ENCODE measurements around the gene DNAJC13. TPM values are rescaled to one million over a fixed set of nuclear protein-coding genes. Genes with fewer than 3 reads are reported as not detected.

DNAJC13 gene
- total and polyA plus RNA-seq, 4 donors = 12.0 to 70.4 (median 32.9) TPM

DNA sequence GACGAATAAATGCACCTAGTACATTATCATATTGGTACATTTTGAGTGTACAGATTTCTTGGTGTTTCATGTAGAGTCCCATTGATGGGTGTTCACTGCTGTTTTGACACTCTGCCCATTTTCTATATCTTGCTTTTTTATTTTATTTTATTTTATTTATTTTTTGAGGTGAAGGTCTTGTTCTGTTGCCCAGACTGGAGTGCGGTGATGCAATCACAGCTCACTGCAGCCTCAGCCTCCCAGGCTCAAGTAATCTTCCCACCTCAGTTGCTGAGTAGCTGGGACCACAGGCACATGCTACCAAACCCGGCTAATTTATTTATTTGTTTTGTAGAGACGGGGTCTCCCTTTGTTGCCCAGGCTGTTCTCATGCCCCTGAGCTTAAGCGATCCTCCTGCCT, 44.2 kb downstream of the DNAJC13 start:
- WGBS, 2 donors = 93 to 94% methylated on average over 5 of the region's 5 CpGs
- no peaks in the 10 kb centered on the region for H3K36me3 ChIP-seq (ENCODE audit: control insufficient read depth in 1 of 2, insufficient read depth in 2 of 2, low read length in 1 of 2)
- H3K4me1 ChIP-seq (ENCODE audit: control insufficient read depth in 1 of 2, insufficient read depth in 2 of 2, low read length in 2 of 2) = no peaks in the 10 kb centered on the region
- no peaks in the 10 kb centered on the region for H3K9me3 ChIP-seq (ENCODE audit: control insufficient read depth, low read length)
- no peaks in the 10 kb centered on the region for H3K27me3 ChIP-seq (ENCODE audit: control insufficient read depth in 1 of 2, insufficient read depth in 2 of 2, low read length in 1 of 2)
- no peak for DNase-seq
- intact Hi-C loops (cut with DNase I) = no loop called here
- H3K4me3 ChIP-seq (ENCODE audit: low read length in 2 of 2) = no peak overlapping the region
- ATAC-seq (ENCODE audit: low FRiP score) = no peak
- H3K27ac ChIP-seq (ENCODE audit: low read depth in 1 of 2, low read length in 2 of 2) = no peak overlapping the region

DNA sequence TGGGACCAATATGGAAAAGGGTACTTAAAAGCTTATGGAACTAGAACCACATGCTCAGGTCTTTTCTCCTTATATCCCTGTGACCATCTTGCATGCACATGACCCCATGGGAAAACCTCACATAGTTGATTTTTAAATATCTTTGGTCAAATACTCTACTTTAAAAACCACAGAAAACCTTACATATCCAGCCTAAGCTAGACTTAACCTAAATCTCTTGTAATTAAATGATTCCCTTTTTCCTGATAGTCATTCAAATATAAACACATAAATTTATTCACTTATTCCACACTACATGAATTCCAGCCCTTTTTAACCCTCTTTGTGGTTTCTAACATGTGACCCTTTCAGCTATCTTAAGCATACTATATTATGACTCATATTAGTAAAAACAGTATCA, 46.8 kb downstream of the DNAJC13 start:
- Histone ChIP-seq H3K9me3 (ENCODE audit: control insufficient read depth, low read length) (no peaks in the 10 kb centered on the region), H3K27ac (ENCODE audit: low read depth in 1 of 2, low read length in 2 of 2) (no peak overlapping the region), H3K27me3 (ENCODE audit: control insufficient read depth in 1 of 2, insufficient read depth in 2 of 2, low read length in 1 of 2) (no peaks in the 10 kb centered on the region), H3K36me3 (ENCODE audit: control insufficient read depth in 1 of 2, insufficient read depth in 2 of 2, low read length in 1 of 2) (no peaks in the 10 kb centered on the region), H3K4me3 (ENCODE audit: low read length in 2 of 2) (no peak overlapping the region), H3K4me1 (ENCODE audit: control insufficient read depth in 1 of 2, insufficient read depth in 2 of 2, low read length in 2 of 2) (no peaks in the 10 kb centered on the region)
- DNase-seq = no peak
- ATAC-seq (ENCODE audit: low FRiP score) = no peak
- intact Hi-C loops (cut with DNase I) = no loop called here

DNA sequence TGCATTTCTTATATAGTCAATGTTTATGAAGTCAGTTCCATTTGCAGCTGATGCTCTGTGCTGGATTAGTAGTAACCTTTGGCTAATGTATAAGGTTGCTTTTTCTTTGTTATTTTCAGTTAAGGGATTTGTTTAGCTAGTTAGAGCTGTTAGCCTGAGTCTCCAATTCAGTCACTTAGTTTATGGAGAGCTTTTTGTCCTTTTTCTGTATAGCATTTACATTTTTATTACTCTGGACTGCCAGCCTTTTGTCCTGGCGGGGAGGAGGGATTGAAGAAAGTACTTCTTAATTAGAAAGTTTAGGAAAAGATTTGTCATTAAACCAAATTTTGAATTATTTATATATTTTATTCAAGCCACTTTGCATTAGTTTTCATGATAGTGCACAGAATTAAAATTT, 52.0 kb downstream of the DNAJC13 start:
- H3K36me3 ChIP-seq (ENCODE audit: control insufficient read depth in 1 of 2, insufficient read depth in 2 of 2, low read length in 1 of 2) = no peaks in the 10 kb centered on the region
- H3K27ac ChIP-seq (ENCODE audit: low read depth in 1 of 2, low read length in 2 of 2) = no peak overlapping the region
- no peaks in the 10 kb centered on the region for H3K4me1 ChIP-seq (ENCODE audit: control insufficient read depth in 1 of 2, insufficient read depth in 2 of 2, low read length in 2 of 2)
- 40 to 97% methylated on average over 1 of the region's 1 CpG for WGBS, 2 donors
- no peak overlapping the region for H3K4me3 ChIP-seq (ENCODE audit: low read length in 2 of 2)
- no peaks in the 10 kb centered on the region for H3K9me3 ChIP-seq (ENCODE audit: control insufficient read depth, low read length)
- no peaks in the 10 kb centered on the region for H3K27me3 ChIP-seq (ENCODE audit: control insufficient read depth in 1 of 2, insufficient read depth in 2 of 2, low read length in 1 of 2)
- intact Hi-C loops (cut with DNase I) = no loop called here
- no peak for DNase-seq
- no peak for ATAC-seq (ENCODE audit: low FRiP score)

DNA sequence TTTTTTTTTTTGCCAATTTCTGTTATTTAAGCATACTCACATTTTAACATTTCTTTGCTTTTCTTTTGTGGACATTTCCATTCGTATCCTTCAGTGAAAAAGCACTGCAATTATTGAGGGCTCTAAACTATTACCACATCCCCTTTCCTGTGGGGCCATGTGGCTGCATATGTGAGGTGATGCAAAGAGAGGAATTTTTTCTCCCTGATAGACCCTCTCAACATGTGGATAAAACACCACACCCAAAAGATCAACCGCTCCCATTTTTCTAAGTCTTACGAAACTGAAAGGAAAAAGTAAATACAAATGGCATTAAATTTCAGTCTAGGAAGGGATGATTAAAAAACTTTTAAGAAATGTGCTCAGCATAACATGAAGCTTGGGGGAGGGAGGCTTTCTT, 68.8 kb downstream of the DNAJC13 start:
- no peak for DNase-seq
- H3K36me3 ChIP-seq (ENCODE audit: control insufficient read depth in 1 of 2, insufficient read depth in 2 of 2, low read length in 1 of 2) = peaks cover 3 to 5% of the 10 kb centered on the region in 2 donors

DNA sequence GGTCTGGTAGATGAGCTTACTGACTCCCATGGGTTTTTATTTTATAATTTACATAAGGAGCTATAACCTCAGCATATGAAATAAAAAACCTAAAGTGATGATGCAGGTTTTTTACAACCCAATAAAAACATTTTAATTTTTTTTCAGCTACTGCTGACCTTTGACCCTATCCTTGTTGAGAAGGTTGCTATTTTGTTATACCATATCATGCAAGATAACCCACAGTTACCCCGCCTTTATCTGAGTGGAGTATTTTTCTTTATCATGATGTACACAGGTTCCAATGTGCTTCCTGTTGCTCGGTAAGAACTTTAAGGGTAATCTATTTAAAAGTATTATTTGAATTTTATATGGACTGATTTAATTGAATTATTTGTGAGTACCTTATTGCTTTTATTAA, 70.8 kb downstream of the DNAJC13 start:
- no peaks in the 10 kb centered on the region for H3K27me3 ChIP-seq (ENCODE audit: control insufficient read depth in 1 of 2, insufficient read depth in 2 of 2, low read length in 1 of 2)
- H3K4me1 ChIP-seq (ENCODE audit: control insufficient read depth in 1 of 2, insufficient read depth in 2 of 2, low read length in 2 of 2) = no peaks in the 10 kb centered on the region
- DNase-seq (no peak), ATAC-seq (ENCODE audit: low FRiP score) (no peak)
- H3K36me3 ChIP-seq (ENCODE audit: control insufficient read depth in 1 of 2, insufficient read depth in 2 of 2, low read length in 1 of 2) = peaks cover 0 to 10% of the 10 kb centered on the region in 2 donors
- H3K4me3 ChIP-seq (ENCODE audit: low read length in 2 of 2) = no peak overlapping the region
- no peaks in the 10 kb centered on the region for H3K9me3 ChIP-seq (ENCODE audit: control insufficient read depth, low read length)
- no peak overlapping the region for H3K27ac ChIP-seq (ENCODE audit: low read depth in 1 of 2, low read length in 2 of 2)
- WGBS, 2 donors = 84 to 85% methylated on average over 2 of the region's 2 CpGs
- intact Hi-C loops (cut with DNase I) = no loop called here

More for the DNA sequence above, 68.8 kb downstream of the DNAJC13 start:
- no peaks in the 10 kb centered on the region for H3K27me3 ChIP-seq (ENCODE audit: control insufficient read depth in 1 of 2, insufficient read depth in 2 of 2, low read length in 1 of 2)
- ATAC-seq (ENCODE audit: low FRiP score) = no peak
- 80 to 85% methylated on average over 3 of the region's 3 CpGs for WGBS, 2 donors
- H3K4me3 ChIP-seq (ENCODE audit: low read length in 2 of 2) = no peak overlapping the region
- H3K4me1 ChIP-seq (ENCODE audit: control insufficient read depth in 1 of 2, insufficient read depth in 2 of 2, low read length in 2 of 2) = no peaks in the 10 kb centered on the region
- no peaks in the 10 kb centered on the region for H3K9me3 ChIP-seq (ENCODE audit: control insufficient read depth, low read length)
- intact Hi-C loops (cut with DNase I) = no loop called here
- no peak overlapping the region for H3K27ac ChIP-seq (ENCODE audit: low read depth in 1 of 2, low read length in 2 of 2)

DNA sequence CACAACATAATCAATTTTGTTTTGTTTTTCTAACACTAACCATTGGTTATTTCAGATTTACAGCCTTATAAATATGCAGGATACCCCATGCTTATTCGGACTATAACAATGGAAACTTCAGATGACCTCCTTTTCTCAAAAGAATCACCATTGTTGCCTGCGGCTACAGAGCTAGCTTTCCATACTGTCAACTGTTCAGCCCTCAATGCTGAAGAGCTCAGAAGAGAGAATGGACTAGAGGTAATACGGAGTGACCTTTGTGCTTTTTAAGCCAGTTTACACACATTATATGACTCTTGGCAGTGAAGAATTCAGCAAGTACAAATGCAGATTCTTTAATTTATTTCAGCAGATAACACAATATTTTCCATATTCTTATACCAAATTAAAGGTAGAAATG, 81.8 kb downstream of the DNAJC13 start:
- DNase-seq = no peak
- Histone ChIP-seq H3K4me1 (ENCODE audit: control insufficient read depth in 1 of 2, insufficient read depth in 2 of 2, low read length in 2 of 2) (peaks cover 0 to 1% of the 10 kb centered on the region in 2 donors), H3K4me3 (ENCODE audit: low read length in 2 of 2) (no peak overlapping the region), H3K36me3 (ENCODE audit: control insufficient read depth in 1 of 2, insufficient read depth in 2 of 2, low read length in 1 of 2) (peaks cover 5 to 6% of the 10 kb centered on the region in 2 donors), H3K27ac (ENCODE audit: low read depth in 1 of 2, low read length in 2 of 2) (no peak overlapping the region), H3K27me3 (ENCODE audit: control insufficient read depth in 1 of 2, insufficient read depth in 2 of 2, low read length in 1 of 2) (no peaks in the 10 kb centered on the region), H3K9me3 (ENCODE audit: control insufficient read depth, low read length) (no peaks in the 10 kb centered on the region)
- ATAC-seq (ENCODE audit: low FRiP score) = no peak
- 96% methylated on average over 3 of the region's 3 CpGs for WGBS, 2 donors
- intact Hi-C loops (cut with DNase I) = loop anchor here in 1 of 2 donors (10.0 kb wide), 1 partner anchor 144 kb away; no protein-coding TSS in a partner anchor

DNA sequence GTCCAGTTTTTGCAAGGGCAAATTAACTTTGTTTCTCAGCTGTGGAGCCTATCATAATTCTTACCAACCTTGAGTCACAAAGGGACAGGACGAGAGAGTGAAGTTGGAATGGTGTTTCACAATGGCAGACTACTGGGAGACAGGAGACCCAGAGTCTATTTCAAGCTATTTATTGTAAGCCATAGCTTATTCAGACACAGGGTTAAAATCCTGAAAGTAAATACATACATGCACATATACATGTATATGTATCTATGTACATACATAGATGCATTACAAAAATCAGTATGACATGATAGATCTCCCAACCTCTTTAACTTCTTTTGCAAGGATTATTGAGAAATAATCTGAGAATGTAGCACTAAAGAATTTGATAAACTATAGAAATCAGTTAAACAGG, 86.3 kb downstream of the DNAJC13 start:
- Histone ChIP-seq H3K4me3 (ENCODE audit: low read length in 2 of 2) (no peak overlapping the region), H3K4me1 (ENCODE audit: control insufficient read depth in 1 of 2, insufficient read depth in 2 of 2, low read length in 2 of 2) (peaks cover 0 to 1% of the 10 kb centered on the region in 2 donors), H3K9me3 (ENCODE audit: control insufficient read depth, low read length) (no peaks in the 10 kb centered on the region), H3K27ac (ENCODE audit: low read depth in 1 of 2, low read length in 2 of 2) (no peak overlapping the region), H3K27me3 (ENCODE audit: control insufficient read depth in 1 of 2, insufficient read depth in 2 of 2, low read length in 1 of 2) (no peaks in the 10 kb centered on the region), H3K36me3 (ENCODE audit: control insufficient read depth in 1 of 2, insufficient read depth in 2 of 2, low read length in 1 of 2) (peaks cover 4 to 10% of the 10 kb centered on the region in 2 donors)
- intact Hi-C loops (cut with DNase I) = no loop called here
- no peak for ATAC-seq (ENCODE audit: low FRiP score)
- no peak for DNase-seq
- 80 to 84% methylated on average over 1 of the region's 1 CpG for WGBS, 2 donors

DNA sequence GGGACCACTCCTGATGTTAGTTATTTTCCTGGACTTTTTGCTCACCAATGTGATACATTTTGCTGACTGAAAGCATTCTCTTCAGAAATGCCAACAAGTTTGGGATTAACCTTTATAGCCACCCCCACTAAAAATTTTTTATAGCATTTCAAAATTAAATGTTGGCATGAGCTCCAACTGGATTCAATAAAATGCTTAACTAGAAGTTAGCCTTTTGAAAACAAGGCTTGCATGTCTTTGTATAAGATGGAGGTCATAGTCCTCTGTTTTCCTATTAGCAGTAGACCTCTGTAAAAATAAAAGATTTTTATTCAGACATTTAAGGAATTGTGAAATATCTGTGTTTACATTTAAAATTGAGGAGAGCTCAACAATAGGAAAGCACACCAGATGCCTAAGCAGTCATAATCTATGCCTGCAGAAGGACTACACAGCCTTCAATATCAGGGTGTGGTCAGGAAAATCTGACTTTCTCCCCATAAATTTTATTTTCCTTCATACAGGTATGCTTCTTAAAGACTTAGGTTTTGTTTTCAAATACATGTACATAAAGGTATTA, 87.2 kb downstream of the DNAJC13 start:
- no peaks in the 10 kb centered on the region for H3K9me3 ChIP-seq (ENCODE audit: control insufficient read depth, low read length)
- H3K36me3 ChIP-seq (ENCODE audit: control insufficient read depth in 1 of 2, insufficient read depth in 2 of 2, low read length in 1 of 2) = peaks cover 4 to 10% of the 10 kb centered on the region in 2 donors
- H3K4me1 ChIP-seq (ENCODE audit: control insufficient read depth in 1 of 2, insufficient read depth in 2 of 2, low read length in 2 of 2) = peaks cover 0 to 1% of the 10 kb centered on the region in 2 donors
- DNase-seq (no peak), ATAC-seq (ENCODE audit: low FRiP score) (no peak)
- intact Hi-C loops (cut with DNase I) = no loop called here
- no peak overlapping the region for H3K27ac ChIP-seq (ENCODE audit: low read depth in 1 of 2, low read length in 2 of 2)
- H3K4me3 ChIP-seq (ENCODE audit: low read length in 2 of 2) = no peak overlapping the region
- H3K27me3 ChIP-seq (ENCODE audit: control insufficient read depth in 1 of 2, insufficient read depth in 2 of 2, low read length in 1 of 2) = no peaks in the 10 kb centered on the region

DNA sequence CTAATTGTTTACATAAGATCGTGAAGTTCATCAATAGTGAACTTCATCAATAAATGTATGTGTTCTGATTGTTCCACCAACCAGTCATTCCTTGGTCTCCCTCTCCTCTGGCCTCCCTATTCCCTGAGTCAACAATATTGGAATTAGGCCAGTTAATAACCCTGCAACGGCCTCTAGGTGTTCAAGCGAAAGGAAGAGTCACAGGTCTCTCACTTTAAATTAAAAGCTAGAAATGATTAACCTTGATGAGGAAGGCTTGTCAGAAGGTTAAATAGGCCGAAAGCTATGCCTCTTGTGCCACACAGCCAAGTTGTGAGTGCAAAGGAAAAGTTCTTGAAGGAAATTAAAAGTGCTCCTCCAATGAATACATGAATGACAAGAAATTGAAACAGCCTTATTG, 90.4 kb downstream of the DNAJC13 start:
- Histone ChIP-seq H3K27ac (ENCODE audit: low read depth in 1 of 2, low read length in 2 of 2) (no peak overlapping the region), H3K4me1 (ENCODE audit: control insufficient read depth in 1 of 2, insufficient read depth in 2 of 2, low read length in 2 of 2) (no peaks in the 10 kb centered on the region), H3K27me3 (ENCODE audit: control insufficient read depth in 1 of 2, insufficient read depth in 2 of 2, low read length in 1 of 2) (no peaks in the 10 kb centered on the region), H3K9me3 (ENCODE audit: control insufficient read depth, low read length) (no peaks in the 10 kb centered on the region), H3K4me3 (ENCODE audit: low read length in 2 of 2) (no peak overlapping the region), H3K36me3 (ENCODE audit: control insufficient read depth in 1 of 2, insufficient read depth in 2 of 2, low read length in 1 of 2) (peaks cover 4 to 5% of the 10 kb centered on the region in 2 donors)
- intact Hi-C loops (cut with DNase I) = no loop called here
- DNase-seq (no peak), ATAC-seq (ENCODE audit: low FRiP score) (no peak)
- WGBS, 2 donors = 91% methylated on average over 4 of the region's 4 CpGs
